HCEC 1CT (cell line): ENCODE data around the gene AGAP2.
A peak's percentile ranks its signal among the peaks of the same experiment; 100 is the strongest.
"Not testable (repeated sequence)": the region's sequence is repeated elsewhere in the genome, so short reads cannot be mapped to it uniquely, and the experiment has no call there.

Experiments
- DNase-seq: peaks from one replicate; pipeline ENCODE4 v3.0.0-alpha.2; 2017

AGAP2 gene

DNA sequence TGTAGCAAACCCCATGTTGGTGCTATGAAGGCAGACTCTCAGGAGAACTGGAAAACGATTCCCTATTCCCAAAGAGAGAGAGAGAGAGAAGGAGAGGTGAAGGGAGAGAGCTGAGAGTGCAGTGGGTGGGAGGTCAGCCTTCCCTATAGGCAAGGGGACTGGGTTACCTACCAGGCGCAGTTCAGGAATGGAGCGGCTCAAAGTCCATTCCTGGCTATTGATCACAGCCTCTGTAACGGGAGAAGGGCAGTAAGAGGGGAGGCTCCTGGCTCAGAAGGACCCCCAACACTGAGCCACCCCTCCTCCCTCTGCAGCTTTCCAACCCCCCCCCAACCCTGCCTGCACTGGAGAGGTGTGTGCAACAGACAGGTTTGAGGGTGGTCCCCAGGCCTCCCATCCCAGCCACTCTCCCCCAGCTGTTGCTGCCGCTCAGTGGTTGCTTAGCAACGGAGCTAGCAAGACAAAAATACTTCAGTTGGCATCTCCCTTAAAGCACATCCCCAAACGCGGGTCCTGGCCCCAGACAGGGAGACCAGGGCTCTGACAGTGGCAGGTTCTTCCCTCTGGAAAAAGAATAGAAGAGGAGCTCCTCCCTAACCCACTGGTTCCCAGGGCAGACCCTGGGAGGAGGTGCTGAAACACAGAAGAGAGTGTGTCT is 3.2 kb downstream of the AGAP2 start:
- no peak for DNase-seq

DNA sequence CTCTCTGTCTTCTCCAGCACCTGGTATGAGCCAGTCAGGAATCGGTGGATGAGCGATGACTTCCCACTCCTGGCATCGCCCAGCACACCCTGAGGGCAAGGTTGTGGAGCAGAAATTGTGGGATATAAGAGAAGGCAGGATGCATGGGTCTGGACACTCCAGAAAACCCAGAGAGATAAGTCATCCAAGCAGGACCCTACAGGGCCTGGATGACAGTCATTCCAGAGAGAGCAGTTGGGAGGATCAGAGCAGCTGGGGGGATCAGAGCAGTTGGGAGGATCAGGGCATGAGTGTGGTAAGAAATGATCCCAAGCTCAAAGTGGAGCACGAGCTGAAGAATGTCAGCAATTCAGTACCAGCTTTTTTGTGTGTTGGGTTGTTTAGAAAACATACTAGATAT is 4.0 kb downstream of the AGAP2 start:
- no peak for DNase-seq

DNA sequence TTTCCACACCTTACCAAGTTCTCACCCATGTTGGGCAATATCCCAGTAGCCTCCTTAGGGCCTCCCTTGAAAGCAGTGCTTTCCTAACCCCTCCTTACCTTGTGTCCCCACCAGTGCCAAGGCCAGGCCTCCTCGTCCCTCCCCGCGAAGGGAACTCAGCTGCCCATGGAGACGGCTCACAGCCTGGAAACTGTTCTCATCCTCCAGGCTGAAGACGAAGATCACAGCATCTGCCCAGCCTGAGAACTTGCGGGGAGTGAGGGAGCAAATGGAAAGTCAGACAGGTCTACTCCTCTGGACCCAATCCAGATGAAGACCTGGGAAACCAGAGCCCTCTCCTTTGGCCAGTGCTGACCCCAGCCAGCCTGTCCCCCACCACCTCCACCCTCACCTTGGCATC is 4.6 kb downstream of the AGAP2 start:
- DNase-seq, result no peak

DNA sequence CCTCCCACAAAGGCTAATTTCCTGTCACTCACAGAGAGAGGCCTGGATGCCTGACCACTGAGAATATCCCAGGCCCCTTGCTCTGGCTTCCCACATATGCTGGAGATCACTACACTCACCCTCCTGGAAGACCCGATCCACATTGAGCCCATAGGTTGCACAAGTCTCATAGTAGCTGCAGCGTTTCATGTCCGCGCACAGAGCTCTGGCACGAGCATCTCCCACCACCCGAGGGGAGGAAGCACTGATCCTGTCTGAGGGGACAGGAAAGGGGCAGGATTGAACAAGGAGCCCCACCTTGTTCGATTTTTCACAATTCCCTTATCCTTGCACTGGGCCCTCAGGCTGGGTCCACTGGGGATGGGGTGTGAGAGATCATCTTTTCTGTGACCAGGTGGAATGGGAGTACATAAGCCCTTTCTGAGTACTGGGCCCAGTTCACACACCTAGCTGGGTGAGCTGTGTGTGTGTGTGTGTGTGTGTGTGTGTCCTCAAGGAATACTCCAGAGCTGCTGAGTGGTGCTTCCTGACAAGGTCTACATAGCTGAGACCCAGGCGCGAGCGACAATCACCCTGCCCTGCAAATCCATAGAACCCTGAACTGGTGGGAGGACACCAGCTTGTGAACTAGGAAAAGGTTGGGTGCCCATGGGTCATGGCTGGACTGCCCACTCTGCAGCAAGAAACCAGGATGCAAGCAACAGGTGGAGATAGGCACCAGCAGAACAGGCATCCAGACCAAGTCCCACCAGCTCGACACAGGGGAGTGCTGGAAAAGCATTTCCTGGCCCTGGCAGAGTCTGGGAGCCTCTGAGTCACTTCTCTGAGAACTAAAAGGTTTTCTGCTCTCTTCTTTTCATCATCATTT is 5.6 kb downstream of the AGAP2 start:
- no peak for DNase-seq

DNA sequence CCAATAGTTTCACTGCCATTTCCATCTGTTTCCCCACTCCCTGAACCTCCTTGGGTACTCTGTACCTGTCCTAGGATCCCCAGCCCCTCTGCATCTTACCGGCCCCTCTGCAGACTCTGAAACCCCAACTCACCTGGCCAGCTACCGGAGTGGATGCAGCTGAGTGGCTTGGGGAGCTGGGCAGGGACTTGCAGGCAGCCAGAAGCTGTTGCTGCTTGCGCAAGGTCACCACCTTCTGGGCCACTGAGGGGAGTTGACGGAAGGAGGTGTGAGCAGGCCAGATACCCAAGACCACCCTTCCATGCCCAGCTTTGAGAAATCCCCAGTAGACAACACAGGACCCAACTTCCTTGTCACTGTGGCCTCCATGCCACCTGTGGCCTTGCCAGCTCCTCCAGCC is 6.3 kb downstream of the AGAP2 start:
- no peak for DNase-seq

DNA sequence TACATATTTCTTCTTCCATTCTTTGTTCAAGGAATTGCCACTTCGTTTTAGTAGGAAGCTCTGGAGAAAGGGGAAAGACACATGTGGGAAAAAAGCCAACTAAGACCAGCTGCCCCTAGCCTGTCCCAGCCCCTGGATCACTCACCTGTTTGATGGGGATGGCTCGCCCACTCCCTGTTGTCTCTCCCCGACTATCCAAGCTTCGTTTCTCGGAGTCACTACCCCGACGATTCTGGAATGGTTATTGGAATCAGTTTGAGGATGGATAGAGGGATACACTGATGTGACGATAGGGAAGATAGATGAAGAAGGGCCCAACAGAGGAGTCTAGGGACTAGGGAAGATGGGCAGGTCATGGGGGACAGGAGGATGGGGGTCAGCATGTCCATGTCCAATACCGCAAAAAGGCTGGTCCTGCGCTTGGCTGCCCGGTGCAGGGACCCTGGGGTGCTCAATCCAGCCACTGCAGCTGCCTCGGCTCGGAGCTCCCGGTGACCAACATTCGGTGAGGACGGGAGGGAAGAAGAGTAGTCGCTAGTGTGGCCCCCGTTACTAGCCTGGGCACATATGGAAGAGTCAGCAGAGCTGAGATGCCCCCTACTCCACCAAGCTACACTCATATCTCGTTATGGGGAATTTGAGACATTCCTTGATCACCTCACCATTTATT is 7.0 kb downstream of the AGAP2 start:
- DNase-seq, result no peak

DNA sequence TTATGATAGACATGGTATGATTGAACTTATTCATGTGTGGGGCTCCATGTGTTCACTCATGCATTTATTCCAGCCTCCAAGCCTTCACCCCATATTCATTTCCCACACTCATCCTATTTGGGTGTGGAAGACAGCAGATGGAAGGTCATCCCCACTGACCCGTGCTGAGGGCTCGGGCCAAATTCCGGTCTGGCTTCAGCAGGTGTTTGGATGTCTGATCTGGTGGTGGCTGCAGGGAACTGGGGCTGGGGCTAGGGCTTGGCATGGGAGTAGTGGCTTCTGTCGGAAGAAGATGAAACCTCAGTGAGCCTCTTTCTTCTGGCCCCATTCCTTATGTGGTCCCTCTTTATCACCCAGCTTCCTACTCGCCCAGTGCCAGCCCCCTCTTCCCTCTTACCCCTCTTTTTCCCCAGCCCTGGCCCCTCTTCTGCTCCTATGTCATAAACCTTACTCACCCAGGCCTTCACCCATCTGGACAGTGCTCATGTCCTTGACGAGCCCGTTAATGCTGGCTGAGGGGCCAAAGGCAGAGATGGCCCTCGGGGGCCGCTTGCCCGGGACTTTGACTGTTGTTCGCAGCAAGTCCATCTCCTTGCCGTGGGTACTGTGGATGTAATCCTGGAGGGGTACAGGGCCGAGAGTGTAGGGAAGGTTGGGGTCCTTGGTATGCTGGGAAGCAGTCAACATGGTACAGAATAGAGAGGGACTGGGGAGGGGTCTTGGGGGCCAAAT is 8.0 kb downstream of the AGAP2 start:
- DNase-seq, result no peak

DNA sequence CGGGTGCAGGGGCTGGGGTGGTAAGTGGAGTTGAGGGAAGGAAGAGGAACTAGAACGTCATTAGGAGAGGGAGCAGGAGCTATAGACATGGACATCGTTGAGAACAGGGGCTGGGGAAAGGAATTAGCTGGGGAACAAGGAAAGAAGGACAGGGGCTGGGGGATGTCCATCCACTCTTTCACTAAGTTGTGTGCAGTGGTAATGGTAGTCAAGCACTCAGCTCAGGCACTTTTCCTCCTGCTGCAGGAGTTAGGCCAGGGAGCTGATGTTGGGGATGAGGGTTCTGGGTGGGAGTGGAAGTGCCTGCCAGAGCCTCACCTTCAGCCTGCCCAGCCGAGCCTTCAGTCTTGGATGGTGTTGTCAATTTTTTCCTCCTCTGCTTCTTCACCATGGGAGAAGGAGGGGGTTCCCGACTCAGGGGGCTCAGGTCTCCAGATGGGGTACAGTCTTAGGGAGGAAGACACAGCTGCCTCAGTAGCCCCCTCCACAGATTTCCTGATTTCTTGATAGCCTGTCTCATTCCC is 9.2 kb downstream of the AGAP2 start:
- DNase-seq, result no peak

DNA sequence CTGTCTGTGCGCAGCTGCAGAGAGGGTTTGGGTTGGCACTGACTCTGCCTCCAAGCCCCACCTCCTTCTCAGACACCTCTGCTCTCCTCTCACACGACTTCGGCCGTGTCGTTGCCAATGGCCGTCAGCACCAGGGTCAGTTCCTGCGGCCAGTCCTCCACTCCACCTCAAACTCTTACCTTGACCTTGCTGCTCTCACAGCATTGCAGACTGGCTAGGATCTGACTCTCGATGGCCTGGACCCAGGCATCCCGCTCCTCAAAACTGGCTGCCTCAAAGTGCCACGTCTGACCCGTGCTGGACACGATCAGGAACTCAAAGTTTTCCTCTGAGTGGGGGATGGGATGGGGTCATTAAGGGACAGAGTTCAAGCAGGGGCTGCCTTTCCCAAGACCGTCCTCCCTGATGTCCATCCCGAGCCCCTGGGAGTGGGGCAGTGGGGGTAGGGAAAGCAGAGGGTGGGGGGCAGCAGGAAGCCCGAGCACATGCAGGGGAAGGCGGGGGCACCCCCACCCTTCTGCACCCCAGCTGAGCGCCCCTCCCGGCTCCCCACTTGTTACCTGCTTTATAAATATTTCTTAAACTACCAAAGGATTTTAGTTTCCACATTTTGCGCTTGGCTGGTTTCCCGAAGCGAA is 10.7 kb downstream of the AGAP2 start:
- no peak for DNase-seq

DNA sequence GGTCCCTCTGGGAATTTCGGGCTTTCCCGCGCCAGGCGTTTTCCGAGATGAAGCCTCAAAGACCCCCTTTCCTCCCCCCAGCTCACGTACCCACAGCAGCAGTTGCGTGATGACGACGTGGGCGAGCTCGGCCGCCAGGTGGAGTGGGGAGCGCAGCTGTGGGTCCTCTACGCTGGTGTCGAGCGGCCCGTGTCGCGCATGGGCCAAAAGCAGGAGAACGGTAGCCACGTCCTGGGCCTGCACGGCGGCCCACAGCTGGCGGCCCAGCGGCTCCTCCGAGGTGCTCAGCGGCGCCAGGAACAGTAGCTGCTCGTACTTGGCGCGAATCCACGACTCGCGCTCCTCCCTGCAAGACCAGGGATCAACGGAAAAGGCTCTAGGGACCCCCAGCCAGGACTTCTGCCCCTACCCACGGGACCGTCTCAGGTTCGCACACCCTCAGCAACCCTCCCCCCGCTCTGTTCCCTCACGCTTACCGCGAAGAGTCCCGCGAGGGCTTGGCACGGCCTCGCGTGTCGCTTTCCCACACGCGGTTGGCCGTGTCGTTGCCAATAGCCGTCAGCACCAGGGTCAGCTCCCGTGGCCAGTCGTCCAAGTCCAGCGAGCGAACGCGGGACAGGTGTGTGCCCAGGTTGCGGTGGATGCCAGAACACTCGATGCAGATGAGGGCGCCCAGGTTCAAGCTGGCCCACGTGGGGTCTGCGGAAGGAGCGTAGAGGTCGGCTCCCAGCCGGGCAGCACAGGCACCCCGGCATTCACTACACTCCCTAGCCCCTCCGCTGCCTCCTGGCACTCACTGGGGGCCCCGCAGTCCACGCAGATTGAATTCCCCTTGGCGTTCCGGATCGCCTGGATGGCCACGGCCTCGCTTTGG is 11.4 kb downstream of the AGAP2 start:
- no peak for DNase-seq

DNA sequence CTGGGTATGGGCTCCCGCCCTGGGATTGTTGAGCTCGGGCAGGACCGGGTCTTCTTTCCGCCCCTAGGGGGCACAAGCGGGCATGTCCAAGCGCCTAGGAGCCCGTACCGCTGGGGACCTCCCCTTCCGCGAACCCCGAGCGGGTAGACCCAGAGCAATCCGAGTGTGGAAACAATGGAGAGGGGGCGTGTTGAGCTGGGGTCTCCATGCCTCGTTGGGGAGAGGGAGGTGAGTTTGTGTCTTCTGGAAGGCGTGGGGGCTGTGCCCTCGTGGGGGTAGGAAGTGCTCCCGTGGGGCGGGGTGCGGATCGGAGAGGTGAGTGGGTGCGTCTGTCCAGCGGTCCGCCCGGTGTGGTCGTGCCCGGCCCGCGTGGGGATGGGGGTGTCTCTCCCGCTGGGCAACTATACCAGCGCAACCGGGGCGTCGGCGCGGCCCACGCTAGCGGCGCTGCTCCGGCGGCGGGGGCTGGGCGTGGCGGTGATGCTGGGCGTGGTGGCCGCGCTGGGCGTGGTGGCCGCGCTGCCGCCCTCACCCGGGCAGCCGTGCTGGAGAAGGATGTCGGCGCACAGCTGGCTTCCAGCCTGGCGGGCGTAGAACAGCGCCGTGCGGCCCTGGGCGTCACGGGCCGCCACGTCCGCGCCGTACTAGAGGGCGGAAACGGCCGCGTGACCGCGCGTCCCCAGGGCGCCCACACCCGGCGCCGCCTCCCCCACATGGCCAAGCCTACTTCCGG is 12.2 kb downstream of the AGAP2 start:
- peak; percentile 87 for DNase-seq

DNA sequence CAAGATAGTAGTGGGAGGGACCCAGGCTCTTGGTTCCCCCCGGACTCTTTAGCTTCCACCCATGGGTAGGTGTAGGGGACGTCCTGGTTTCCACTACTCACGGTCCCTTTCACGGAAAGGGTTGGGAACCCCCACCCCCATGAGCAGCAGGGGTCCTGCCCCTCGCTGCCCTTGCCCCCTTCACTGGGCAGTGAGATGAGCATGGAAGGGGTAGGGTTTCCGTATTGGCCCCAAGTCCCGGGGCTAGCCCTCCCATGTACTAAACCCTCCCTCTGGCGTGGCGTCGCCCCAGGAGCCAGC is 12.7 kb downstream of the AGAP2 start:
- DNase-seq, result no peak

DNA sequence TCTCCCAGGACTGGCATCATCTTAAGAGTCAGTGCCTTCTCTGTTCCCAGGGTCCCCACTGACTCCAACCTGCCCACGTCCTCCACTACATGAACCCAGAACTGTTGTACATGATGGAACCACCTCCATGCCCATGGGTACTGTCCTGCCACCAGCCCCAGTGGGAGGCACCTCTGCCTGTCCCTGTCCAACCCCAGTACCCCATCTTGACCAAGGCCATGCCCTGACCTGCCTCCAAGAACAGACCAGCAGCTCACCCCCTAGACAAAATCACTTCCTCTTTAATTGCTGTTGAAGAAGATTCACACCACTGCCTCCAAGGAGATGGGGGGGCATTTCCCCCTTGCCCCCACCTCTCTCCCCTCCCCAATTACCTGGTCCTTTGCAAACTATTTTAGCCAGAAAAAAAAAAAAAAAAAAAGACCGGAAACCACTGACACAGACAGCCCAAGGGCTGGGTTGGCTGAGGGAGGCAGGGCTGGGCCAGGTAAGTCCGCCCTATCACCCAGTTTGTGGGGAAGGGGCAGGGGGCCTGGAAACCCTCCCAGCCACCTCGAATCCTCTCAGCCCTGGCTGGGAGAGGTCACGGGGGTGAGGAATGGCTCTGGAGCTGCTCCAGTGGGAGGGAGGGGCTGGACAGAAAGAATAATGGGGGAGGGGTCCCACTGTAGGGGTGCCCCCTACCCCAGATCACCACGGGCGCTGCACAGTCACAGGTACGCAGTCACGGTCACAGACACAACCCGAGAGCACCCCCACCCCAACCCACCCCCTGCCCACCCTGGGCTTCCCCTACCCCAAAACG is 13.4 kb downstream of the AGAP2 start:
- DNase-seq, result no peak

DNA sequence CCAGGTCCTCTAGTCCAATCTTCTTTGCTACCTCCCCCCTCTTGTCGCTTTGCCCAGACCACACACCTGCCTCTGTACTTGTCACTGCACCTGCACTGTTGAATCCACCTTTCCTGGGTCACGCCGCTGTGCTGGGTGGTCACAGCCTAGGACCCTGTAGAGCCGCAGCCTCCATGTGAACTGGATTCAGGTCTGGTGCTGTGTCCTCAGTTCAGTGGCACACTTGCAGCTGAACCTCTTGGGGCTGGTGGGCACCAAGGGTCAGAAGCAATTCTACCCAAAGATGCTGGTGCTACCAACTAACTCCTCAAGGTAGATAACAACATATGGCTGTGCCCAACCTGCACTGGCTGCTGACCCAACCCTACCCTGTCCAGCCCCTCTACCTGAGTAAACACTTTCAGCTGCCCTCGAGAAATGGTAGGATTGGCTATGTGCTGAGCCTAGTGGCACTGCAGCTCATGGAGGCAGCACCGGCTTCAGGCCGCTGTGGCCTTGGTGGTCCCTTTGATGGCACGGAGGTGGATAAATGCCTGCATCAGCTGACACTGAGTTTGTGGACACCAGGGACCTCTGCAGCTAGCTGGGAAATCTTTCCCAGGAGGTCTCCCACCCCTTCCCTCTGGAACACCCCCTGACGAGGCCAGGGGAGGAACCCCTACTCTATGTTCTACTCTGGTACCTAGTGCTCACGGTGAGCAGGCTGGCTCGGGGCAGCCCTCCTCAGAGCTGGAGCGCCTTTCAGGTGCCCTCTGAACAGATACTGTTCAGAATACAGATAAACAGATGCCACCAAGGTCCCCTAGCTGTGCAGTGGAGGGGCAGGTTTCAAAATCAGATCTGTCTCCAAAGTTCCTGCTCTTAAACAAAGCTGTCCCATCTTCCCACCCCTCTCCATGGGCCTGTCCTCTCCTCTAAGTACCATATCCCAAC is 14.3 kb downstream of the AGAP2 start:
- no peak for DNase-seq

DNA sequence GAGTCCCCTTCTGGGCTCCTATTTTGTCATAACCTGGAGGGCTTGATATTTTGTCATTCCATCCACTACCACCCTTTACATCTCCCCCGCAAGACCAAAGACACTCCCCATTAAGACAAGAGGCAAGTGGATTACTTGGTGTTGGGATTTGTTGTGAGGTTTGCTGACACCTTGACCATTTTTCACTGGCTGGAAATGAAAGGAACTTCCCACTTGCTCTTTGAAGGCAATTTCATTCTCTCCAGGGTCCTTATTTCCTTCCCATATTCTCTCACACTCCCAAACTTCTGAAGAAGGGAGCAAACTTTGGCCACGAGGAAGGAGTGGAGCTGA is 14.9 kb downstream of the AGAP2 start:
- DNase-seq, result no peak

DNA sequence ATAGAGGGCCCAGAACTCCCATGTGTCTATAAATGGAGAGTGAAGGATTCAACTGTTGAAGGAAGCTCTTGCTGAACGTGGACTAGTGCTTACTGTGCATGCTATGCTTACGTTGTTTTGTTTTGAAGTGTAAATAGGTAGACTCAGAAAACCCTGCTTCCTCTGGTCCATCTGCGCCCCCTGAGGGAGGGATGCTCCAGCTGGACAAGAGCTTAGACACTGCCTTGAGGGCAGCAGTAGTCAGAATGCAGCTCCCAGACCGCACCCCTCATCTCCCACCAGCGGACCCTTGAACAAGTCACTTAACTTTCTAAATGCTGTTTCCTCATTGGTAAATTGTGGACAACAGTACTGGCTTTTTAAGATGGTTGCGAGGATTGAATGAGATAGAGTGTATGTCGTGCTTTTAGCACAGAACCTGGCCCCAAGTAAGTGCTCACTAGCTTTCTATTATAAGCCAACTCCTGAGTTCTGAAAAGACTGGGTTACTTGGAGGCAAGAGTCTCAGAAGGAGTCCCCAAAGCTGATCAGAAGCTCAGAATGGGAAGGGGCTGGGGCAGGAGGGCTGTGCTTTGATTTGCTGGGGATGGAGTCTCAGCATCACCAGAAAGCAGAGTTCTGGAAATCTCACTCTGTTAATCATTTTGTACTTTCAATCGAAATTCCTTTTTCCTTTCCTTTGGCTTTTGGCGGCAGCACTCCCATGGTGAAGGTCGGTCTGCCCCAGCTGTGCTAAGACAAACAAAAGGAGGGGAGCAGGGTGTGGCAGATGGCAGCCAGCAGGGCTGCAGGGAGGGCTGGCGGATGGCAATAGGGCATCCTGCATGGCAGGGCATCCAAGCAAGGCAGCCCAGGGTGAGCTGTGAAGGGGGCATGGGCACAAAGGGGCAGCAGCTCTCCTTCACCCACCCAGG is 15.6 kb downstream of the AGAP2 start:
- no peak for DNase-seq

DNA sequence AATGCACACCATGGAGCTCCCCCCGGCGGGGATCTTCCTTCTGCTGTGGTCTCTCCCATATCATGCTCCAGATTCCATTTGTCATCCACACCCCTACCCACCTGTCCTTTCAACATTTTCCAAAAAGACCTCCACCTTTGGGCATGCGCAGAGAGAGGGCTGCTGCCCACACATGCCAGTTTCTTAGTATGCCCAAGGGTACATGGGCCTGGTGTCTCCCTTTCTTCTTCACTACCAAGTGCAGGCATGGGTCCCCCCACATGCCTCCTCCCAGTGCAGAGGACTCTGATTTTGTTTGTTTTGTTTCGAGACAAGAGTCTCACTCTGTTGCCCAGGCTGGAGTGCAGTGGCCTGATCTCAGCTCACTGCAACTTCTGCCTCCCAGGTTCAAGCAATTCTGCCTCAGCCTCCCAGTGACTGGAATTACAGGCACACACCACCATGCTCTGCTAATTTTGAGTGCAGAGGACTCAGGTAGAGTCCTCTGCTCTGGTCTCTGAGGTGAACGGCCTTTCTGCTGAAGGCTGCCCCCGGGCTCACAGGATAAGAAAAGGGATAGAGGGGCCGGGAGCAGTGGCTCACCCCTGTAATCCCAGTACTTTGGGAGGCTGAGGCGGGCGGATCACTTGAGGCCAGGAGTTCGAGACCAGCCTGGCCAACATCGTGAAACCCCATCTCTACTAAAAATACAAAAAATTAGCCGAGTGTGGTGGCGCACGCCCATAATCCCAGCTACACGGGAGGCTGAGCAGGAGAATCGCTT is 16.5 kb downstream of the AGAP2 start:
- DNase-seq, result not testable (repeated sequence)
